RPMI8226 (cell line): Measurements from ENCODE around the gene MCU.

ENCODE experiments used
- DNase-seq: peaks from one replicate; pipeline ENCODE4 v3.0.0-alpha.2; 2015

Gene MCU

GRCh38 chr10:72810976-72811375 lies 119.0 kb downstream of the MCU start:
- DNase-seq: no peak

DNA sequence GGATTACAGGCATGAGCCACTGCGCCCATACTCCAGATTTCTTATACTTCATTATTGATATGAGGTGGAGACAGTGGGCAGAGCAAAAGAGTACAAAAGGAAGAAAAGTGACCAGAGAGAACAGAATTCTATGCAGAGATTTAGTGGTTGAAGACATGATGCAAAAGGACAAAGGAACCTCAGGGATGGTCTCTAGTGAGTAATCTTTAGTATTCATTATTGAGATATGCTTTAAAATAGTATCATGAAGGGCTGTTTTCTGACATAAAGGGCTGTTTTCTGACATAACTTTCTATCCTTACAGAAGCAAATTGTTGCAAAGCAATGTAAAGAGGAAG lies 120.4 kb downstream of the MCU start:
- DNase-seq: no peak

DNA sequence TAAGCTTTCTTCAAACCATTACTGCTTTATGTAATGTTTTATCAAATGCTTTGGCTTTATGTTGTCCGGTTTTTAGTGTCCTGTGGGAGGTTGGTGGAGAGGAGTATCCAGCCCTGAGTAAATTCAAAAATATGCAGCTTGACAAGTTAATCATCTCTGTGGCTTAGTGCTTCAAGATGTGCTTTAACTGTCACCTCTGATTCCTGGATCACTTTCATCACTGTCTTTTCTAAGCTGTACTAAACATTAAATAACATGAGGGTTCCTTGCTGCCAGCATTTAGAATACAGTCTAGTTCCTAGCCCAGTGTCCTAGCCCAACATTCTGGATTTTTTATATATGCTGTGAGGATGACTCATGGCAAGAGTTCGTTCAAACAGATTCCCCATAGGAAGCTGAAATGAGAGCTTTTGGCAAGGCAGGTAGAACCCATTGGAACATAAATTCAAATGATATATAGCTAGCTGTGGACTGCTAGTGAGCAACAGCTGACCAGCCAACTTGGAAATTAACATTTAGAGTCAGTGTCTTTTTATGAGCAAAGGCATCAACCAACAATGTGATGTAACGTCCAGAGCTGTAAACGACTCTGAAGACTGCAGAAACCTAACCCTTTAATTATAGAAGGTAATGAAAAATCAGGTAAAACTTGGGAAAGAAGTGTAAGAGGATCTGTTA lies 120.9 kb downstream of the MCU start:
- no peak for DNase-seq

DNA sequence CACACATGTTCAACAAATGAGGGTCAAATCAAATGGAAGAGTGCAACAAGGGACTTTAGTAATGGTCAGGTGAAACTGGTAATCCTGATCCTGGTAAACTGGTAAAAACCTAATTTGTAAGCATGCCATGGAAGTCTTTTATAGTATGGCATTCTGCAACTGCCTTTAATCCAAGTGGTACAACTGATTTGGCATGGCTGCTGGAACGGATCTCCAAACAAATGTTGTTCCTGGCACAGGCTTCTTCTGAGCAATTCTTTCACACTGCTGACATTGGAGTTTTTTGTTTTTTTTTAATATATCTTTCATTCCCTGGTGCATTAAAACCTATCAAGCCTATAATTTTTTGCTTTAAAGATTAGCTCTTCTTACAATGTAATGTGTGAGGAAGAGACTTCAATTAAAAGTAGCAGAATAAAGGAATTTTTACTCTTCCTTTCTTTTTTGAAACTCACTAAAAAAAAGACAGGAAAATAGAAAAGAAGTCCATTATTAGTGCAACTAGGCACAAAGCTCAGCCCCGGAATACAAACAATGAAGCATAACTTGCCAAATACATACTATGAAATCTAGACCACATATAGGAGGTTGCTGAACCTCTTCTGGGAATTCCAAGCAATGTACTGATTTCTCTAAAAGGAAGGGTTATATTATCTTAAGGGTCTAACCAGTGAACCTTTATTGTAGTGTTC lies 122.3 kb downstream of the MCU start:
- DNase-seq: no peak

DNA sequence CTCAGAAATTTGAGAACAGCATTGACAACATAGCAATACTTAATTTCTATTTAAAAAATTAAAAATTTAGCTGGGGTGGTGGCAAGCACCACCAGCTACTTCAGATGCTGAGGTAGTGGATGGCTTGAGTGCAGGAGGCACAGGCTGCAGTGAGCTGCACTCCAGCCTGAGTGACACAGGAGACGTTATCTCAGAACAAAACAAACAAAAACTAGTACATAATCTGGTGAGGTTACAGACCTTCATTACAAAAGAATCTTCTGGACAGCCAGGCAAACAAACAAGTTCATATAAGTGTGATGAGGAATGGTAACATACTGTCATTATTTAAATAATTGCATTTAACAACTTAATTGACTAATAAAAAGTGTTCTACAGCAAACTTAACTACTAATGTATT lies 124.6 kb downstream of the MCU start:
- no peak for DNase-seq

DNA sequence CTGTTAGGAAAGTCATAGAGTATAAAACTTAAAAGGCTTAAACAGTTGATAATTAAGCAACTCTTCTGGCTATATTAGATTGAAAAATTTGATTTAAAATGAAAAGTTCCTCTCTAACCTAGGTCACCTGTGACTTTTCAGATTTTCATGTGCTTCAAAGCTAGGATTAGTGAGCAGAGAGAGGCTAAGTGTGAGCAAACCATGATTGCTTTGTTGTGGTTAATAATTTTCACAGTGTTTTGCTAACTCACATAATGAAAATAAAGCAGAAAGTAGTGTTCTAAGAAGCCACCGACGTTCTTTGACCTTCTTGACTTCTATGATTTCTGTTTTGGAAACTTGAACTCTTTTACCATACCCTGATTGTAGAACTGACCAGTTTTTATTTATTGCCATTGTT lies 126.1 kb downstream of the MCU start:
- no peak for DNase-seq

DNA sequence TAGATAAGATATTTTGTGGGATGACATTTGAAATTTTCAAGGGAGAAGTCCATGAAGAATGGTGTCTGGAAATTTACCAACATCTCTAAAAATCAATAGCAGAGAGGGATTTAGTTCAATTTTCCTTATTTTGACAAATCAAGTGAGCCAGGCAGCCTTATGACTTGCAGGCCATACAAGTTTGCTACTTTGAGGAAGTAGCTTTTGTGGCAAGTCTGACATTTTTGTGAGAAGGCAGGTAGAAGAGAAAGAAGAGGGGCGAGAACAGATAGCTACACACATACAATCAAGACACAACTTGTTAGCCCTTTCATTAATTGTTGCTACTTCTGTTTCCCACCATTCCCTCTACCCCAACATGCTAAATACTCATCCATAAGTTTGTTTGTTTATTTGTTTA lies 127.1 kb downstream of the MCU start:
- no peak for DNase-seq

DNA sequence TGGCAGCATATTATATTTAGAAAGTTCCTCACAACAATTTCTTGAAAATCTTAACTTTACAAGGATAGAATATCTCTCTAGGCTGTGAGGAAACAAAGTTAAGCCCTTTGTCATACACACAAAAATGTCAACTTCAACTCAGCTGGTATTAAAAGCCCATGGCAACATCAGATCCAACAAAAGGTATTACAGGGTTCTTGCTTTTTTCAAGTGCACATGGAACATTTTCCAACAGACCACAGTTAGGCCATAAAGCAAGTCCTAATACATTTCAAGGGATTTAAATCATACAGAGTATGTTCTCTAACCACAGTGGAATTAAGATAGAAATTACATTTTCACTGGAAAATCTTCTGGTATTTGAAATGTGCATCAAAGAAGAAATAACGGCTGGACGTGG lies 129.7 kb downstream of the MCU start:
- DNase-seq: no peak

- no peak for DNase-seq
These were observed 130.5 kb downstream of the MCU start for GRCh38 chr10:72822342-72822986.

DNA sequence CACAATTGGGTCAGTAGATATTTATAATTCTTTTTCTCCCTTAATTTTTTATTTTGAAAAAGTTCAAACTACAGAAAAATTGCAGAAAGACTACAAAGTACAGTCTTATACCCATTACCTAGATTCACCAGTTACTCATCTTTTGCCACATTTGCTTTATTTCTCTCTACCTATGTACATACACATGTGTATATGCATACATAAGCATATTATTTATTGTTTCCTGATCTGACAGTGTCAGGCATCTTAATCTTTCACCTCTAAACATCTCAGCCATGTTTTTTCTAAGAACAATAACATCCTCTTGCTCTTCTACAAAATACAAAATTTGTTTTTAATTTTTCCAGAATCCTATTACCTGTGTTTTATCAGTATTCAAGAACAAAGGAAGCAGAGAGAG lies 133.2 kb downstream of the MCU start:
- no peak for DNase-seq

DNA sequence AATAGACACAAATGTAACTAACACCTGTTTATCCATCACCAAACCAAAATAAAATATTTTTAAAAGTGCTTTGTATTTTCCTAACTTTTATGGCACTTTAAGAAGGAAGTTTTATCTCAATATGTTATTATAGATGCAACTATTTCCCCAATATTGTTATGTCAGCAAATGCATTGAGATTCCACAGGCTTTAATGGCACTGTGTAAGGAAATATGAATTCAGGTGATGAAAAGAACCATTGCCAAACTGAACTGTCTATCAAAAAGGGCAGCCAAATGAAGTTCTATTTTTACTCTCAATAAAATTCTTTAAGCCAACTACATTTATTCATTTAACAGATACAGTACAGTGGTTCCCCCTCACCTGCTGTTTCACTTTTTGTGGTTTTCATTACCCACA lies 134.4 kb downstream of the MCU start:
- DNase-seq: no peak

DNA sequence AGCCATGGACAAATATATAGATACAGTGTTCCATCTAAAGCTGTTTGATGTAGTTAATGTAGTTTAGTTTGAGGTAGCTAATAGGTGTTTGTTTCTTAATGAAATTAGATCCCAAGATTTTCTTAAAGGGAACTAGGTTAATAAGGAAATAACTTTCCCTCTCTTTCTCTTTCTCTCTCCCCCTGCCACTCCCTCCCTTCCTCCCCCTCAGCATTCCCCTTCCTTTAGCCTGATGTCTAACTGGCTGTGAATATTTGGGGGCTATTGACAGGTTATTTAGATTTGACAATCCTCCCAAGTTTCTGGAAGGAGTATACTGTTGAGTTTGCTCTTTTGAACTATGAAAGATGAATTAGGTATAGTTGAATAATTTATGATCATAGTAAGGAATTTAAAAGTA lies 136.4 kb downstream of the MCU start:
- DNase-seq: no peak

- no peak for DNase-seq
These were observed 138.7 kb downstream of the MCU start for GRCh38 chr10:72830625-72831024.

DNA sequence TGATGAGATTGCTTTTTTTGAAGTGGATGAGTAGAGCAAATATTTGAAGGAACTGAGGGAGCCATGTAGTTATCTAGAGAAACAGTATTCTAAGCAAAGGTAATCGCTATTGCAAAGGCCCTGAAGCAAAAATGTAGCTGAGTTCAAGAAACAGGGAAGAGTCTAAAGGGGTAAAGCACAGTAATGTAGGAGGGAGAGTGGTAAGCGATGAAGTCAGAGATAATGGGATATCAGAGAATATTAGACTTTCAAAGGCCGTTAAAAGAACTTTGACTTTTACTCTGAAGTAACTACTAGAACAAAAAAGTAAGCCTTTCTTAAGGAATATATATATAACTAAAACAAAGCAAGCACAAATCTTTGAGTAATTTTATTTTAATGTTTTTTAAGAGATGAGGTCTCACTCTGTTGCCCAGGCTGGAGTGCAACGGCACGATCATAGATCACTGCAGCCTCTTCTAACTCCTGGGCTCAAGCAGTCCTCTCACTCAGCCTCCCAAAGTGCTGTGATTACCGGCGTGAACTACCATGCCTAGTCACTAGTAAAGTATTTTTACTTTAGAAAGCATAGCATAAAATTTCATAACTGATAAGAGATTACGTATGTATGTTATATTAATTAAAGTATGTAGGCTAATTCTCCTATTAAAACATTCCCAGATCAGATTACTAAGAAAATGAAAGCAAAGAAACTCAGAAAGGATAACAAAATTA lies 139.9 kb downstream of the MCU start:
- DNase-seq: no peak

GRCh38 chr10:72832701-72833100 lies 140.8 kb downstream of the MCU start:
- no peak for DNase-seq

GRCh38 chr10:72834183-72834825 lies 142.4 kb downstream of the MCU start:
- DNase-seq: peak; percentile 54

GRCh38 chr10:72840319-72840718 lies 148.4 kb downstream of the MCU start:
- DNase-seq: no peak

GRCh38 chr10:72841487-72841886 lies 149.5 kb downstream of the MCU start:
- DNase-seq: no peak

GRCh38 chr10:72842164-72842563 lies 150.2 kb downstream of the MCU start:
- DNase-seq: no peak

GRCh38 chr10:72846238-72846637 lies 154.3 kb downstream of the MCU start:
- DNase-seq: no peak

- no peak for DNase-seq
These were observed 155.7 kb downstream of the MCU start for GRCh38 chr10:72847681-72848080.

GRCh38 chr10:72850861-72851260 lies 158.9 kb downstream of the MCU start:
- DNase-seq: no peak

- DNase-seq: no peak
These were observed 159.6 kb downstream of the MCU start for GRCh38 chr10:72851509-72851908.
